HEK293 (cell line): Measurements from ENCODE around the gene CHFR.

Source experiments
- IKZF3 ChIP-seq: fragments of 450-650 bp; IDR thresholded peaks from 2 replicates; pipeline ENCODE4 v1.5.0; 2018; ENCODE audit warnings: missing biosample characterization, mild to moderate bottlenecking, missing genetic modification characterization, moderate library complexity
- SCRT1 ChIP-seq: fragments of 450-650 bp; formaldehyde crosslinking; IDR thresholded peaks from 2 replicates; pipeline ENCODE4 v1.5.1; 2016; ENCODE audit warnings: missing biosample characterization, missing genetic modification characterization, borderline replicate concordance
- ZEB2 ChIP-seq: fragments of 450-650 bp; formaldehyde crosslinking; IDR thresholded peaks from 2 replicates; pipeline ENCODE4 v1.5.1; 2016; ENCODE audit warnings: missing biosample characterization, missing genetic modification characterization
- ZNF174 ChIP-seq: fragments of 450-650 bp; formaldehyde crosslinking; IDR thresholded peaks from 2 replicates; pipeline ENCODE4 v1.5.0; 2017; ENCODE audit warnings: missing biosample characterization, mild to moderate bottlenecking, missing genetic modification characterization
- TF ChIP-seq, protein P1 (sequence below): fragments of 450-650 bp; formaldehyde crosslinking; IDR thresholded peaks from 2 replicates; pipeline ENCODE4 v1.5.1; 2016; ENCODE audit warnings: missing biosample characterization, missing genetic modification characterization, low read depth
- TF ChIP-seq, protein P2 (sequence below): fragments of 450-650 bp; formaldehyde crosslinking; IDR thresholded peaks from 2 replicates; pipeline ENCODE4 v1.5.1; 2016; ENCODE audit warnings: missing biosample characterization, missing genetic modification characterization
- TF ChIP-seq, protein P3 (sequence below): fragments of 450-650 bp; formaldehyde crosslinking; IDR thresholded peaks from 2 replicates; pipeline ENCODE4 v1.5.1; 2016; ENCODE audit warnings: missing biosample characterization, missing genetic modification characterization
- TF ChIP-seq, protein P4 (sequence below): fragments of 450-650 bp; formaldehyde crosslinking; IDR thresholded peaks from 2 replicates; pipeline ENCODE4 v1.5.1; 2016; ENCODE audit warnings: missing biosample characterization, missing genetic modification characterization
- TF ChIP-seq, protein P5 (sequence below): fragments of 450-650 bp; formaldehyde crosslinking; optimal IDR thresholded peaks from 2 replicates; pipeline ENCODE3; 2016; ENCODE audit warnings: missing biosample characterization, mild to moderate bottlenecking, missing genetic modification characterization

DNA sequence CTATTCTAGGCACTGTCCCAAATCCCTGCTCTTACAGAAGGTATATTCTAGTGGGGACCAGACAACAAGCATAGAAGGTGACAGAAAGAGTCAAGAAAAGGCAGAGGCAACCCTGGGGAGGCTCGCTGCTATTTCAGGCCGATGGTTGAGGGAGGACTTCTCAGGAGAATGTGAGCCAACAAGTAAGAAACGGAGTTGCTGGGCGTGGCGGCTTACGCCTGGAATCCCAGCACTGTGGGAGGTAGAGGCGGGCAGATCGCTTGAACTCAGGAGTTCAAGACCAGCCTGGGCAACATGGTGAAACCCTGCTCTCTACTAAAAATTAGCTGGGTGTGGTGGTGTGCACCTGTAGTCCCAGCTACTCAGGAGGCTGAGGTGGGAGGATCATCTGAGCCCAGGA lies 54.1 kb downstream of the CHFR start:
- TF ChIP-seq, protein P1, sequence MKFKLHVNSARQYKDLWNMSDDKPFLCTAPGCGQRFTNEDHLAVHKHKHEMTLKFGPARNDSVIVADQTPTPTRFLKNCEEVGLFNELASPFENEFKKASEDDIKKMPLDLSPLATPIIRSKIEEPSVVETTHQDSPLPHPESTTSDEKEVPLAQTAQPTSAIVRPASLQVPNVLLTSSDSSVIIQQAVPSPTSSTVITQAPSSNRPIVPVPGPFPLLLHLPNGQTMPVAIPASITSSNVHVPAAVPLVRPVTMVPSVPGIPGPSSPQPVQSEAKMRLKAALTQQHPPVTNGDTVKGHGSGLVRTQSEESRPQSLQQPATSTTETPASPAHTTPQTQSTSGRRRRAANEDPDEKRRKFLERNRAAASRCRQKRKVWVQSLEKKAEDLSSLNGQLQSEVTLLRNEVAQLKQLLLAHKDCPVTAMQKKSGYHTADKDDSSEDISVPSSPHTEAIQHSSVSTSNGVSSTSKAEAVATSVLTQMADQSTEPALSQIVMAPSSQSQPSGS = no peak
- TF ChIP-seq, protein P2, sequence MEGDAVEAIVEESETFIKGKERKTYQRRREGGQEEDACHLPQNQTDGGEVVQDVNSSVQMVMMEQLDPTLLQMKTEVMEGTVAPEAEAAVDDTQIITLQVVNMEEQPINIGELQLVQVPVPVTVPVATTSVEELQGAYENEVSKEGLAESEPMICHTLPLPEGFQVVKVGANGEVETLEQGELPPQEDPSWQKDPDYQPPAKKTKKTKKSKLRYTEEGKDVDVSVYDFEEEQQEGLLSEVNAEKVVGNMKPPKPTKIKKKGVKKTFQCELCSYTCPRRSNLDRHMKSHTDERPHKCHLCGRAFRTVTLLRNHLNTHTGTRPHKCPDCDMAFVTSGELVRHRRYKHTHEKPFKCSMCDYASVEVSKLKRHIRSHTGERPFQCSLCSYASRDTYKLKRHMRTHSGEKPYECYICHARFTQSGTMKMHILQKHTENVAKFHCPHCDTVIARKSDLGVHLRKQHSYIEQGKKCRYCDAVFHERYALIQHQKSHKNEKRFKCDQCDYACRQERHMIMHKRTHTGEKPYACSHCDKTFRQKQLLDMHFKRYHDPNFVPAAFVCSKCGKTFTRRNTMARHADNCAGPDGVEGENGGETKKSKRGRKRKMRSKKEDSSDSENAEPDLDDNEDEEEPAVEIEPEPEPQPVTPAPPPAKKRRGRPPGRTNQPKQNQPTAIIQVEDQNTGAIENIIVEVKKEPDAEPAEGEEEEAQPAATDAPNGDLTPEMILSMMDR (tag by site-specific recombination) = no peak
- TF ChIP-seq, protein P3, sequence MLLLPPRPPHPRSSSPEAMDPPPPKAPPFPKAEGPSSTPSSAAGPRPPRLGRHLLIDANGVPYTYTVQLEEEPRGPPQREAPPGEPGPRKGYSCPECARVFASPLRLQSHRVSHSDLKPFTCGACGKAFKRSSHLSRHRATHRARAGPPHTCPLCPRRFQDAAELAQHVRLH (tag by site-specific recombination) = no peak
- no peak for TF ChIP-seq SCRT1
- TF ChIP-seq, protein P4, sequence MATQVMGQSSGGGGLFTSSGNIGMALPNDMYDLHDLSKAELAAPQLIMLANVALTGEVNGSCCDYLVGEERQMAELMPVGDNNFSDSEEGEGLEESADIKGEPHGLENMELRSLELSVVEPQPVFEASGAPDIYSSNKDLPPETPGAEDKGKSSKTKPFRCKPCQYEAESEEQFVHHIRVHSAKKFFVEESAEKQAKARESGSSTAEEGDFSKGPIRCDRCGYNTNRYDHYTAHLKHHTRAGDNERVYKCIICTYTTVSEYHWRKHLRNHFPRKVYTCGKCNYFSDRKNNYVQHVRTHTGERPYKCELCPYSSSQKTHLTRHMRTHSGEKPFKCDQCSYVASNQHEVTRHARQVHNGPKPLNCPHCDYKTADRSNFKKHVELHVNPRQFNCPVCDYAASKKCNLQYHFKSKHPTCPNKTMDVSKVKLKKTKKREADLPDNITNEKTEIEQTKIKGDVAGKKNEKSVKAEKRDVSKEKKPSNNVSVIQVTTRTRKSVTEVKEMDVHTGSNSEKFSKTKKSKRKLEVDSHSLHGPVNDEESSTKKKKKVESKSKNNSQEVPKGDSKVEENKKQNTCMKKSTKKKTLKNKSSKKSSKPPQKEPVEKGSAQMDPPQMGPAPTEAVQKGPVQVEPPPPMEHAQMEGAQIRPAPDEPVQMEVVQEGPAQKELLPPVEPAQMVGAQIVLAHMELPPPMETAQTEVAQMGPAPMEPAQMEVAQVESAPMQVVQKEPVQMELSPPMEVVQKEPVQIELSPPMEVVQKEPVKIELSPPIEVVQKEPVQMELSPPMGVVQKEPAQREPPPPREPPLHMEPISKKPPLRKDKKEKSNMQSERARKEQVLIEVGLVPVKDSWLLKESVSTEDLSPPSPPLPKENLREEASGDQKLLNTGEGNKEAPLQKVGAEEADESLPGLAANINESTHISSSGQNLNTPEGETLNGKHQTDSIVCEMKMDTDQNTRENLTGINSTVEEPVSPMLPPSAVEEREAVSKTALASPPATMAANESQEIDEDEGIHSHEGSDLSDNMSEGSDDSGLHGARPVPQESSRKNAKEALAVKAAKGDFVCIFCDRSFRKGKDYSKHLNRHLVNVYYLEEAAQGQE (tag by site-specific recombination) = no peak
- no peak for TF ChIP-seq IKZF3
- TF ChIP-seq, protein P5, sequence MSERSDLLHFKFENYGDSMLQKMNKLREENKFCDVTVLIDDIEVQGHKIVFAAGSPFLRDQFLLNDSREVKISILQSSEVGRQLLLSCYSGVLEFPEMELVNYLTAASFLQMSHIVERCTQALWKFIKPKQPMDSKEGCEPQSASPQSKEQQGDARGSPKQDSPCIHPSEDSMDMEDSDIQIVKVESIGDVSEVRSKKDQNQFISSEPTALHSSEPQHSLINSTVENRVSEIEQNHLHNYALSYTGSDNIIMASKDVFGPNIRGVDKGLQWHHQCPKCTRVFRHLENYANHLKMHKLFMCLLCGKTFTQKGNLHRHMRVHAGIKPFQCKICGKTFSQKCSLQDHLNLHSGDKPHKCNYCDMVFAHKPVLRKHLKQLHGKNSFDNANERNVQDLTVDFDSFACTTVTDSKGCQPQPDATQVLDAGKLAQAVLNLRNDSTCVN = no peak
- TF ChIP-seq ZNF174 (tag by site-specific recombination) = no peak
- TF ChIP-seq ZEB2 (tag by site-specific recombination) = no peak
